Stimulated activated CD8-positive, alpha-beta memory T cell treated with anti-CD3 and anti-CD28 coated beads, Interleukin-12 subunit alpha, Interleukin-12 subunit beta, amount 100 ng/mL, for 1 hour (primary cell): ENCODE data around the gene CACNA2D1.

Experiments used
- DNase-seq: peaks from one replicate; pipeline ENCODE4 v3.0.0-alpha.2; 2020; ENCODE audit warnings: low read depth

Gene CACNA2D1

GRCh38 chr7:82343716-82344115 lies 99.9 kb downstream of the CACNA2D1 start:
- DNase-seq, result no peak

DNA sequence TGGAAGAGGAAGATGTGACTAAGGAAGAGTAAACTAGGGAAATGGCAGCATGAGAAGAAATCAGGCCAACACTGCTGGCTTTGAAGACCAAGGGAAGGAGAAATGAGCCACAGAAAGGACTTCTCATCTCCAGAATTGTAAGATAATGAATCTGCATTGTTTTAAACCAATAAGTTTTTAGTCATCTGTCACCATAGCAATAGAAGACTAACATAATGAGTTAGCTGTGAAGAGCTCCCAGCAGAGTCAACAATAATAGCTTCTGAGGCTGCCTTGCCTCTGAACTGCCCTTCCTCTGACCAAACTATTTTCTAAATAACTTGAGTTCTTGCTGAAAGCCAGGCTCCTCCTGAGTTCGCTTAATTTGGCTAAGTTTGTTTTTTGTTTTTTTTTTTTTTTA lies 103.6 kb downstream of the CACNA2D1 start:
- DNase-seq, result no peak

GRCh38 chr7:82335927-82336326 lies 107.7 kb downstream of the CACNA2D1 start:
- no peak for DNase-seq

DNA sequence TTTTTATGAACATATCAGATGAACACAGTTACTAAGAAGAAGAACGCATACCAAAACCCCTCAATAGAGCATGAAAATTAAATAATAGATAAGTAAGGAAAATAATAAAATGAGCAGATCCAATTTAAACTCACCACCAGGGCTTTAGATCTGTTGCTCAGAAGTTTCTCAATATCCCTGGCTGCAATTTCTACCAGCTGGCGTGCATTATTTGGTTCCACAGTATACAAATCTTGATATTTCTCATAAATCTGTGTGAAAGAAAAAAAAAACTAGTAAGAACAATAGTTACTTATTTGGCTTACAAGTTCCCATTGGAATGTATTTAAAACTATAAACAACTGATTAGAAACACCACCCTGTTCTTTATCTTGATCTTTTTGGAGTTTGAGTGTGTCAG lies 108.6 kb downstream of the CACNA2D1 start:
- DNase-seq, result no peak

DNA sequence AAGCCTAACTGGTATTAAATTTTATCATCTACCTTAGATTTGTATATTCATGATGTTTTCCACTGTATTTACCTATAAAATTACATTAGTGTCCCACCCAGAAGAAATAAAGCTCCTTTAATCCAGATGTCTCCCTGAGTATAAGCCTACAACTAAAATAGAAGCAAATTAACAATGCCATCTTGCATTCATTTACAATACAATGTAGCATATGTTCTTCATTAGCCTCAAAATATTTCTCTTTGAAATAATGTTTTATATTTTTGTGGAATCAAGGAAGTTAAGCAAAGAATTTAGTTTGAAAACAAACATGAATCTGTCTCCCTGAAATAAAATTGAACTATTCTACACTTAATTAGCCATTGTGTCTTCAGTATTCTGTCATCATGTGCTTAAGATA lies 112.3 kb downstream of the CACNA2D1 start:
- DNase-seq, result no peak

DNA sequence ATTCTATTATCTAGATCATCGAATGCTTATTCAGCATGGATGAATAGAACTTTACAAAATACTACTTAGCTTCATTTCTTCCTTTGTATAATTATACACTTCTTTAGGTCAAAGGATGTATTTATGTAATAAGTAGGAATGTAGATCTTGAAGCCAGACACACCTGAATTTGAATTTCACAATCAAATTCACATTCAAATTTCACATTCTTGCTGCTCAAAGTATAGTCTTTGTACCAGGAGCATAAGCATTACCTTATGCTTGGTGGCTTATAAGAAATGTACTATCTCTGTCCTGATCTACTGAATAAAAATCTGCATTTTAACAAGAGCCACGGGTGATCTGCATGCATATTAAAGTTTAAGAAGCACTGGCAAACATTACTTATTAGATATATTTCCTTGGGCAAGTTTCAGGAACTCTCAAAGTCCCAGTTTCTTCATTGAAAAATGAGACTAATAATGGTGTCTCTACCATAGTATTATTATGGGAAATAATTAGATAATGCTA lies 112.8 kb downstream of the CACNA2D1 start:
- DNase-seq, result no peak

- DNase-seq, result no peak
Observed at GRCh38 chr7:82327898-82328297, 115.7 kb downstream of the CACNA2D1 start.

DNA sequence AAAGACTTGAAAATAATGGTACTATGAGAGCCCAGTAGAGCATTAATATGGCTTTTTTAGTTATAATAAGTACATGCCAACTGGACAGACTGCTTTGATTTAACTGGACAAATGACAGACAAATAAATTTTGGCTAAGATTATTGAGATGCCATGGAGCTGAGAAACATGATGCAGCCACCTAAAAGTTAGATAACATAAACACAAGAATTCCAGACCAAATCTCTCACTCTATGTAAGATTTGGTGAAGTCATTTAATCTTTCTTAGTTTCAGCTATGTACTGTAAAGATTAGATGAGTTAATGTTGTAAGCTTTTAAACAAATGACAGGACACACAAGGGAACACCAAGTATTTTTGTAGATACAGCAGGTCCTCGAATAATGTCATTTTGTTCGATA lies 118.2 kb downstream of the CACNA2D1 start:
- DNase-seq, result no peak

GRCh38 chr7:82323806-82324205 lies 119.8 kb downstream of the CACNA2D1 start:
- DNase-seq, result no peak

DNA sequence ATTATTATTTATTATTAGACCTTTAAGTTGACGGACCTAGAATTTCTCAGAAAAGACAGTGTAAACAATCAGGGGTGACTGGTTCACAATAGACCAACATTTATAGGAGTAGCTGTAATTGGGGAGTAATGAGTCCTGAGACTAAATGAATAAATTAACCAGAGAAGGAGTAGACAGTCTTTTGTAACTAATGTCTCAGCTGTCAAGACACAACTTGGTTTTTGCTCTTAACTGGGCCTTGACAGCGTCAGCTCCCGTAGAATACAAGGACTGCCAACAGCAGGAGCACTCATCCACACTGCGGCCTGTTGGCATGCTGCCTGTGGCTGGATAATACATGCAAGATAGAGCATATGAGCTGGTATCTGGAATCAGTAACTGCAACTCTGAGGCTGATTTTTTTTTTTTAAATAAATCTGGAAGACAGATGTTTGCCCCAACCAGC lies 123.9 kb downstream of the CACNA2D1 start:
- DNase-seq, result no peak

DNA sequence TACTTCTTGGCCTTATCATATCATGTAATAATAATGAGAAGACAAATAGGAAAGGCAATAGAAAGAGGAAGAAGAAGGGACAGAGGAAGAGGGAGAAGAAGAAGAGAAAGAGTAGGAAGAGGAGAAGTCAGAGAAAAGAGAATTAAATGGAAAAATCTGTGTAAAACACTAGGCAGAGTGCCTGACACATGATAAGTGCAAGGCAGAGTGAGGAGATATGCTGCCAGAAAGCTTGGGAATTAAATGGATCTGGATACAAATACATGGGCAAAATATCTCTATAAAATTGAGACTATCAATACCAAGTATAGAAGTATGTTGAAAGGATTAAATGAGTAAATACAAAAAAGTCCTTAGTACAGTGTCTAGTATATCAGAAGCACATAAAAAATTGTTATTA lies 124.8 kb downstream of the CACNA2D1 start:
- no peak for DNase-seq

DNA sequence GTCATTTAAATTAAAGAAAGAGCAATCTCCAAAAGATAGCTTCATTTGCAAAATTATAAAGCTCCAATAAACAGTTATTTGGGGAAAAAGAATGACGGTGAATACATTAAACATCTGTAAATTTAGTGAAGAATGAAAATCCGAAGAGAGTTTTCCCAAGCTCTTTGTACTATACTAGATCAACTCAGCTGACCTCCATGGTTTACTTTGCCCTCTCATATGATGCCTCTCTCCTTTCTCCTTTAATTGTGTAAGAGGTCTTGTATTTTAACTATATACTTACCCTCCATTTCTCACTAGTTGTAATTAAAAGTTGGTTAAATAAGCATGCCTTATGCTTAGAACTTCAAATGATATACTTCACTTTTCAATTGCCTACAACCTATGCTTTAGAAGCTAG lies 125.8 kb downstream of the CACNA2D1 start:
- DNase-seq, result no peak

DNA sequence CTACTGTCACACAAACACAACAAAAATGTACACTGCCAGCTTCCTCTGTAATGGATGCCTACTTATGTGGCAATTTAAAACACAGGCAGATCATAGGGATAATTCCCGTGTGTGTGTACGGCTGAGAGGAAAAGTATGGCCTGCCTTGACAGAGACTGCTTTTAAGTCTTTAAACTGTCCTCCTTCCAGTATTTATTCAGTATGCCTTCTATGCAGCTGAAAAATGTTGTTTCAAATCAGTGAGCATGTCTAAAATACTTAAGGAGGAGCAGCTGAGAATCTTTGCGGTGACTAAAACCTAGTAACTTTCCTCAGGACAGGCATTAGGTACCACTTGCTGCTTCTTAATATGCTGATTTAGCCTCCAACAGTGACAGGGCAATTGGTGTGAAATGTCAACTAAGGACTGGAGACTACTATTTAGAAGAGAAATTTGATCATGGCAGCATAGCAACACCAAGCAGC lies 126.3 kb downstream of the CACNA2D1 start:
- no peak for DNase-seq

- no peak for DNase-seq
Observed at GRCh38 chr7:82313269-82313668, 130.3 kb downstream of the CACNA2D1 start.

- no peak for DNase-seq
Observed at GRCh38 chr7:82312646-82313045, 130.9 kb downstream of the CACNA2D1 start.

DNA sequence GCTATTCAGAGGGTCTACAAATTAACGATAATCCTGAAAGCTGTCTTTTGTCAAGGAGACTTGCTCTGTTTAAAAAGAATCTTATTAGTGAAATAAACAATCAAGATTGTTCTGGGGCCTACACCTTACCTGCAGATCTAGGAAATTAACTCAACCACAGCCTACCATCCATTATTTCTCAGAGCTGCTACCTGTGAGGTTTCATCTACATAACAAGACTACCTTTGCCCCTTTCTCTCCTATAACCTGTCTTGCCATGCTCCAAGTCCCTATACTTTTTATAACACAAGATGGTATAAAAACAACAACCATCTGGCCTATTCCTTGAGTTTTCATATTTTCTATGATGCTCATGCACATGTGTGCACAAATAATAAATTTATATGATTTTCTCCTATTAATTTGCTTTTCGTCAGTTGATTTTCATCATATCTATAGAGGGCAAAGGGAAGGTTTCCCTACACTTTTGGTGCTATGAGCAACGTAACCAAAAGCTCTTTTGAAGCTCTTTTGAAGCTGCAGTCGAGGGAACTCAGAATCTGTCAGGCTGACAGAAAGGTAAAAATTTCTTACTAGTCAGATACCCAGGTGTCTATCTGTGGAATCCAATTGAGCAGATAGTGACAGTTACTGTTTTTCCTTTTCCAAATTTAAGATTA lies 138.1 kb downstream of the CACNA2D1 start:
- DNase-seq, result no peak

DNA sequence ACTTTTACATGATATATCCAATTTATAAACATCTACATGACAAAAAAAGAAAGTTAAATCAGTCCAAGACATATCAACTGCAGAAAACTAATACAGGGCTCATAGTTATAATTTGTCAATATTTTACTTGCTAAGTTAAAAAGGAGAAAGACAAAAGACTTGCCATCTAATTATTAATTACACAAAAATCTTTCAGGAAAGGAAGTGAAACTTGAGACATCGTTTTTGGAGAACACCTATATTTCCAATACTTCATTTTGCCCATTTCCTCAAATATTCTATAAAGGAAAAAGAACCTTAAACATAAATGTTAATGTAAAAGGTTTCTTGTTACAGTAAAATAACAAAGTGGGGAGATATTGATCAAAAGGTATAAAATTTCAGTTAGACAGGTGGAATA lies 148.7 kb downstream of the CACNA2D1 start:
- DNase-seq, result no peak

- DNase-seq, result no peak
Observed at GRCh38 chr7:82294382-82294784, 149.2 kb downstream of the CACNA2D1 start.

DNA sequence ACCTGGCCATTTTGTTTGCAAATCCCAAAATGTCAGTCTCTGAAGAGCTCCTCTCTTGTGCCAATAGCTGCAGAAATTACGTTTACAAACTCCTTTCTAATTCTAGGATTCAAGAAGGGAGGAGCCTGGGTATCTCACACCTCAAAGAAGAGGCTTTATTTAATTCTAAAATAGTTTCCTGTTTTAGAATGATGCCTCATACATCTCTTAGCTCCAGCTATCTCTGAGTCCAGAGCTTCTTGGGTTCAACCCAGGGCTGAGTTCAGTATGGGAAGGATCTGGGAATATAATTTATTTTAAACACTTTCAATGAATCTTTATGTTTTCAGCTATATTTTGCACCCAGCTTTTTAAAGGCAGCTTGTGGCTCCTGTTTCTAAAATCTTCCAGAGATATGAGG lies 150.1 kb downstream of the CACNA2D1 start:
- no peak for DNase-seq

GRCh38 chr7:82291931-82292330 lies 151.6 kb downstream of the CACNA2D1 start:
- no peak for DNase-seq

- DNase-seq, result no peak
Observed at GRCh38 chr7:82289889-82290288, 153.7 kb downstream of the CACNA2D1 start.

- DNase-seq, result no peak
Observed at GRCh38 chr7:82289152-82289535, 154.4 kb downstream of the CACNA2D1 start.

- no peak for DNase-seq
Observed at GRCh38 chr7:82286798-82287140, 156.8 kb downstream of the CACNA2D1 start.

DNA sequence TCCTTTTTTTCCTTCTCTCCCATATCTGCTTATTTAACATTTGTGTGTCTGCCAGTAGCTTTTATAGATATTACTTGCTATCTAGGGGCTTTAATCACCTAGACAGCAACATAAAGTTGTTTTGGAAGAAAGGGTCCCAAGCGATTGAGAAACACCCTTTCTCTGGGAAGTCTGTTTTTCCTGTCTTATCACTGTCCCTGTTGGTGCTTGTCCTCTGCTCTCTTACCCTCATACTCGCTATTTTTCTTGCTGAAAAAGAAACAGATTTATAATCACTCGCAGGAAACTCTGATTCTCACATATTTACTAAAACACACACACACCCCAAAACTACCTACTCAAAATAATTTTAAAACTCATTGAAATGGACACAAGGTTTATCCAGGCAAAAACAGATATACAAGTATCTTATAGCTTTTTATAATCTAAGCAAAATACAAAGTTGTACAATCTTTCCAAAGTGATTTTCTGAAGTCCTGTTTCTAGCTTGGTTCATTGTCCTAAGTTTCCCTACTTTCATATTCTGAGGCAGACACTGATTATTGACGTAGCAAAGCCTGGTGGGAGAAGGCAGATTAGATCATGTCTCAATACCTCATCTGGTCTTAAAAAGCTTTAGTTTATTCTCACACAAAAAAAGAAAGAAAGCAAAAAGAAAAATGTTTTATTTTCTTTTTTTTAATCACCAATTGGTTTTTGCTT lies 157.3 kb downstream of the CACNA2D1 start:
- DNase-seq, result no peak
